Suppressor macrophage treated with lipopolysaccharide for 4 hours (primary cell): ENCODE results near the gene ST7L.

Source experiments
- DNase-seq: peaks from one replicate; pipeline ENCODE4 v3.0.0-alpha.2; 2020

Gene ST7L

GRCh38 chr1:112478314-112478713, 140.6 kb downstream of the ST7L start:
- no peak for DNase-seq

GRCh38 chr1:112477550-112477949, 141.4 kb downstream of the ST7L start:
- DNase-seq = no peak
